ENCODE data around the gene ATF3. TPM values are rescaled to one million over a fixed set of nuclear protein-coding genes. Genes with fewer than 3 reads are reported as not detected.
"Not testable (repeated sequence)": the region's sequence is repeated elsewhere in the genome, so short reads cannot be mapped to it uniquely, and the experiment has no call there.

ATF3 gene
- total RNA-seq, 1 experiment from 2014 or later, result 21.8 TPM

DNA sequence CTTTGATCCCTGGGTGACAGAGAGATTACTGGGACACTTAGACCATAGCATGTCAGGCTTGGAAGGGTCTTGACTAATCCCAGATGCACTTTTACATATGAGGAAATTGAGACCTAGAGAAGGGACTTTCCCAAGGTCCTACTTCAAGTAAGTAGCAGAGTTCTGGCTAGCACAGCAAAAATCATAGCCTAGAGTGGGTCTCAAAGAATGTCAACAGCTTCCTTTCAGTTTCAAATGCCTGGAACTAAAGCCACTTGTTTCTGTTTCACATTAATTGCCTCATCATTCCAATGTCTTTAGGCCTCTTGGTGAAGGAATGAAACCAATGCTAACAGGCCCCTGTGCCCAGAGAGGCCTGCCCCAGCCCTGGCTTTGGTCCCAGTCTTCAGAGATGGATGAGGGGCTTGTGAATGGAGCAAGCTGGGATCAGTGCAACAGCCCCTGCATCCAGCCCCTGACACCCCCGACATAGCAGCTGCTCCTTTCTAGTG is 26.6 kb downstream of the ATF3 start:
- POLR2A ChIA-PET, result interaction anchor here (1.1 kb wide), 1 partner anchor 27 kb away, joined by 3 read pairs; the partner anchor contains the start of gene ATF3
- no TSS peak for BruUV-seq (replicated peaks)
- no peak for DNase-seq

GRCh38 chr1:212637902-212638301 is 29.3 kb downstream of the ATF3 start:
- no peak overlapping the region for H3K27ac Mint-ChIP-seq (ENCODE audit: unreplicated experiment)
- peaks cover 13% of the 10 kb centered on the region for H3K9me3 Mint-ChIP-seq (ENCODE audit: unreplicated experiment)
- H3K4me3 ChIP-seq (ENCODE audit: low read depth, low read length), result no peak overlapping the region
- peaks cover 13% of the 10 kb centered on the region for H3K27me3 Mint-ChIP-seq (ENCODE audit: insufficient read depth, unreplicated experiment)
- no peak for DNase-seq
- BruUV-seq (replicated peaks), result no TSS peak
- H3K36me3 ChIP-seq (ENCODE audit: control insufficient read depth, insufficient read depth, low read length), result no peaks in the 10 kb centered on the region
- H3K27me3 ChIP-seq (replicated peaks; ENCODE audit: control insufficient read depth, insufficient read depth, low read length), result no peaks in the 10 kb centered on the region
- H3K4me1 ChIP-seq, result no peaks in the 10 kb centered on the region
- TF ChIP-seq, protein P1, sequence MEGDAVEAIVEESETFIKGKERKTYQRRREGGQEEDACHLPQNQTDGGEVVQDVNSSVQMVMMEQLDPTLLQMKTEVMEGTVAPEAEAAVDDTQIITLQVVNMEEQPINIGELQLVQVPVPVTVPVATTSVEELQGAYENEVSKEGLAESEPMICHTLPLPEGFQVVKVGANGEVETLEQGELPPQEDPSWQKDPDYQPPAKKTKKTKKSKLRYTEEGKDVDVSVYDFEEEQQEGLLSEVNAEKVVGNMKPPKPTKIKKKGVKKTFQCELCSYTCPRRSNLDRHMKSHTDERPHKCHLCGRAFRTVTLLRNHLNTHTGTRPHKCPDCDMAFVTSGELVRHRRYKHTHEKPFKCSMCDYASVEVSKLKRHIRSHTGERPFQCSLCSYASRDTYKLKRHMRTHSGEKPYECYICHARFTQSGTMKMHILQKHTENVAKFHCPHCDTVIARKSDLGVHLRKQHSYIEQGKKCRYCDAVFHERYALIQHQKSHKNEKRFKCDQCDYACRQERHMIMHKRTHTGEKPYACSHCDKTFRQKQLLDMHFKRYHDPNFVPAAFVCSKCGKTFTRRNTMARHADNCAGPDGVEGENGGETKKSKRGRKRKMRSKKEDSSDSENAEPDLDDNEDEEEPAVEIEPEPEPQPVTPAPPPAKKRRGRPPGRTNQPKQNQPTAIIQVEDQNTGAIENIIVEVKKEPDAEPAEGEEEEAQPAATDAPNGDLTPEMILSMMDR (IDR thresholded peaks at IDR 0.05; ENCODE audit: insufficient read depth in 1 of 2, low read depth in 1 of 2, low read length in 1 of 2, severe bottlenecking in 1 of 2, unreplicated experiment in 1 of 2), result no peak
- 0 out of 2 replicates have a peak, but pooled peaks cover 8% of the 10 kb centered on the region for H3K9me3 ChIP-seq
- no peaks in the 10 kb centered on the region for H3K4me1 Mint-ChIP-seq (ENCODE audit: low read depth, unreplicated experiment)
- no peak overlapping the region for H3K4me3 Mint-ChIP-seq (ENCODE audit: unreplicated experiment)
- ChIA-PET CTCF (no interaction called here), POLR2A (no interaction called here)
- intact Hi-C loops (cut with micrococcal nuclease; ENCODE audit: unreplicated experiment), result no loop called here
- no peaks in the 10 kb centered on the region for H3K36me3 Mint-ChIP-seq (ENCODE audit: insufficient read depth, unreplicated experiment)

More for the DNA sequence above, 26.6 kb downstream of the ATF3 start:
- no peak overlapping the region for H3K27ac Mint-ChIP-seq (ENCODE audit: unreplicated experiment)
- H3K36me3 ChIP-seq (ENCODE audit: control insufficient read depth, insufficient read depth, low read length), result no peaks in the 10 kb centered on the region
- CTCF ChIA-PET, result interaction anchor here (0.6 kb wide), 2 partner anchors 55 to 884 kb away, joined by 3 read pairs; no protein-coding TSS in a partner anchor
- H3K4me3 Mint-ChIP-seq (ENCODE audit: unreplicated experiment), result no peak overlapping the region
- TF ChIP-seq, protein P1 (IDR thresholded peaks at IDR 0.05; ENCODE audit: insufficient read depth in 1 of 2, low read depth in 1 of 2, low read length in 1 of 2, severe bottlenecking in 1 of 2, unreplicated experiment in 1 of 2), result no peak
- H3K27me3 ChIP-seq (replicated peaks; ENCODE audit: control insufficient read depth, insufficient read depth, low read length), result no peaks in the 10 kb centered on the region
- peaks cover 13% of the 10 kb centered on the region for H3K9me3 Mint-ChIP-seq (ENCODE audit: unreplicated experiment)
- H3K9me3 ChIP-seq, result 0 out of 2 replicates have a peak, but pooled peaks cover 8% of the 10 kb centered on the region
- no peaks in the 10 kb centered on the region for H3K36me3 Mint-ChIP-seq (ENCODE audit: insufficient read depth, unreplicated experiment)
- H3K4me3 ChIP-seq (ENCODE audit: low read depth, low read length), result no peak overlapping the region
- no peaks in the 10 kb centered on the region for H3K4me1 Mint-ChIP-seq (ENCODE audit: low read depth, unreplicated experiment)
- intact Hi-C loops (cut with micrococcal nuclease; ENCODE audit: unreplicated experiment), result no loop called here
- H3K27me3 Mint-ChIP-seq (ENCODE audit: insufficient read depth, unreplicated experiment), result peaks cover 13% of the 10 kb centered on the region
- H3K4me1 ChIP-seq, result no peaks in the 10 kb centered on the region

- TF ChIP-seq, protein P1 (IDR thresholded peaks at IDR 0.05; ENCODE audit: insufficient read depth in 1 of 2, low read depth in 1 of 2, low read length in 1 of 2, severe bottlenecking in 1 of 2, unreplicated experiment in 1 of 2), result no peak
- POLR2A ChIA-PET, result no interaction called here
- BruUV-seq (replicated peaks), result no TSS peak
- no peak overlapping the region for H3K27ac Mint-ChIP-seq (ENCODE audit: unreplicated experiment)
- no peaks in the 10 kb centered on the region for H3K27me3 ChIP-seq (replicated peaks; ENCODE audit: control insufficient read depth, insufficient read depth, low read length)
- no peaks in the 10 kb centered on the region for H3K36me3 ChIP-seq (ENCODE audit: control insufficient read depth, insufficient read depth, low read length)
- 0 out of 2 replicates have a peak, but pooled peaks cover 8% of the 10 kb centered on the region for H3K9me3 ChIP-seq
- no peaks in the 10 kb centered on the region for H3K36me3 Mint-ChIP-seq (ENCODE audit: insufficient read depth, unreplicated experiment)
- no peak overlapping the region for H3K4me3 Mint-ChIP-seq (ENCODE audit: unreplicated experiment)
- peaks cover 13% of the 10 kb centered on the region for H3K9me3 Mint-ChIP-seq (ENCODE audit: unreplicated experiment)
- no peak overlapping the region for H3K4me3 ChIP-seq (ENCODE audit: low read depth, low read length)
- H3K4me1 ChIP-seq, result no peaks in the 10 kb centered on the region
- CTCF ChIA-PET, result no interaction called here
- no peaks in the 10 kb centered on the region for H3K4me1 Mint-ChIP-seq (ENCODE audit: low read depth, unreplicated experiment)
- peaks cover 13% of the 10 kb centered on the region for H3K27me3 Mint-ChIP-seq (ENCODE audit: insufficient read depth, unreplicated experiment)
- intact Hi-C loops (cut with micrococcal nuclease; ENCODE audit: unreplicated experiment), result no loop called here
- no peak for DNase-seq
These were observed 30.1 kb downstream of the ATF3 start for GRCh38 chr1:212638492-212639151.

- CTCF ChIA-PET, result not testable (repeated sequence)
These were observed 31.0 kb downstream of the ATF3 start for GRCh38 chr1:212639524-212639923.

More at GRCh38 chr1:212639524-212639923, 31.0 kb downstream of the ATF3 start:
- H3K36me3 ChIP-seq (ENCODE audit: control insufficient read depth, insufficient read depth, low read length); H3K4me3 Mint-ChIP-seq (ENCODE audit: unreplicated experiment); H3K4me1 ChIP-seq; BruUV-seq (replicated peaks); POLR2A ChIA-PET; H3K9me3 ChIP-seq; H3K36me3 Mint-ChIP-seq (ENCODE audit: insufficient read depth, unreplicated experiment); H3K9me3 Mint-ChIP-seq (ENCODE audit: unreplicated experiment); H3K27me3 ChIP-seq (replicated peaks; ENCODE audit: control insufficient read depth, insufficient read depth, low read length); H3K4me3 ChIP-seq (ENCODE audit: low read depth, low read length); DNase-seq; intact Hi-C loops (cut with micrococcal nuclease; ENCODE audit: unreplicated experiment); H3K4me1 Mint-ChIP-seq (ENCODE audit: low read depth, unreplicated experiment); H3K27ac Mint-ChIP-seq (ENCODE audit: unreplicated experiment): not testable (repeated sequence)
- peaks cover 13% of the 10 kb centered on the region for H3K27me3 Mint-ChIP-seq (ENCODE audit: insufficient read depth, unreplicated experiment)

All from Caco-2 (cell line).